Fibroblast of lung (primary cell): ENCODE results near the gene SDR42E1. TPM values are rescaled to one million over a fixed set of nuclear protein-coding genes. Genes with fewer than 3 reads are reported as not detected.

Experiments
- DNase-seq, 2 donors: peaks; one replicate each; pipeline versions ENCODE4 v3.0.0 to v3.0.0-alpha.2; 2010; ENCODE audit warnings: low read depth in 2 of 2
- H2AFZ ChIP-seq: 2 replicates; pipeline ENCODE4 v1.5.1; 2012; ENCODE audit warnings: low read length, control low read depth, inconsistent platforms
- H3K27ac ChIP-seq: 2 replicates; pipeline ENCODE4 v1.5.1; 2011; ENCODE audit warnings: low read length, control low read depth; ENCODE audit not compliant: insufficient read depth
- H3K27me3 ChIP-seq: 2 replicates; pipeline ENCODE4 v1.5.1; 2011; ENCODE audit warnings: mild to moderate bottlenecking, low read length; ENCODE audit not compliant: control insufficient read depth, insufficient read depth
- H3K36me3 ChIP-seq: 2 replicates; pipeline ENCODE4 v1.5.1; 2011; ENCODE audit warnings: low read length; ENCODE audit not compliant: control insufficient read depth, insufficient read depth
- H3K4me1 ChIP-seq: 2 replicates; pipeline ENCODE4 v1.5.1; 2011; ENCODE audit warnings: low read length; ENCODE audit not compliant: control insufficient read depth, insufficient read depth; ENCODE audit errors: extremely low read depth
- H3K4me2 ChIP-seq: 2 replicates; pipeline ENCODE4 v1.5.1; 2011; ENCODE audit warnings: low read length, control low read depth; ENCODE audit not compliant: insufficient read depth; ENCODE audit errors: extremely low read depth
- H3K4me3 ChIP-seq, 4 experiments: fragments of 200-600 bp in 1 of 4; sonication (generic) in 1 of 4; replicated peaks in 1 of 4; 2 replicates each; pipeline ENCODE4 v1.5.1; 2011 to 2016; ENCODE audit warnings: low read length in 4 of 4, low read depth in 3 of 4, mild to moderate bottlenecking in 3 of 4, control low read depth in 2 of 4, inconsistent platforms in 1 of 4, mixed read lengths in 1 of 4; ENCODE audit not compliant: insufficient read depth in 1 of 4; ENCODE audit errors: control extremely low read depth in 1 of 4
- H3K79me2 ChIP-seq: 2 replicates; pipeline ENCODE4 v1.5.1; 2012; ENCODE audit warnings: mild to moderate bottlenecking, low read length, inconsistent platforms; ENCODE audit not compliant: control insufficient read depth, insufficient read depth
- H3K9ac ChIP-seq: 2 replicates; pipeline ENCODE4 v1.5.1; 2011; ENCODE audit warnings: mild to moderate bottlenecking, low read length, control low read depth; ENCODE audit not compliant: insufficient read depth
- H3K9me3 ChIP-seq: 2 replicates; pipeline ENCODE4 v1.5.1; 2012; ENCODE audit warnings: low read depth, low read length; ENCODE audit not compliant: control insufficient read depth, insufficient read depth
- H4K20me1 ChIP-seq: 2 replicates; pipeline ENCODE4 v1.5.1; 2011; ENCODE audit warnings: low read length; ENCODE audit not compliant: control insufficient read depth, insufficient read depth; ENCODE audit errors: extremely low read depth
- EZH2 ChIP-seq: IDR thresholded peaks from 2 replicates; pipeline ENCODE4 v1.5.1; 2012; ENCODE audit warnings: low read length, control low read depth, mild to moderate bottlenecking; ENCODE audit errors: missing control alignments
- polyA plus RNA-seq, 2 donors: library from polyadenylated mRNA; depleted of rRNA in 1 of 2; stranded (reverse) in 1 of 2; unstranded in 1 of 2; fragments of >200 nt; gene quantifications; 2 replicates each; pipeline ENCODE4 v1.2.1, GENCODE V29; 2011 to 2012; ENCODE audit warnings: missing spikeins in 1 of 2
- total RNA-seq: library from RNA; depleted of rRNA; stranded (reverse); fragments of >200 nt; gene quantifications from 2 replicates; pipeline ENCODE4 v1.2.1, GENCODE V29; 2014
- TF ChIP-seq, protein P1 (sequence below), 2 donors: IDR thresholded peaks in 1 of 2; conservative IDR thresholded peaks in 1 of 2; 1 replicate in 1 of 2; 2 replicates in 1 of 2; pipeline ENCODE4 v1.5.1; 2011 to 2012; ENCODE audit warnings: low read length in 2 of 2, control low read depth in 1 of 2, inconsistent platforms in 1 of 2, low read depth in 1 of 2, mild to moderate bottlenecking in 1 of 2

SDR42E1 gene
- total and polyA plus RNA-seq, 2 donors (not counting 1 experiment from before 2014, with no cell fraction given), result 1.0 to 1.8 TPM

DNA sequence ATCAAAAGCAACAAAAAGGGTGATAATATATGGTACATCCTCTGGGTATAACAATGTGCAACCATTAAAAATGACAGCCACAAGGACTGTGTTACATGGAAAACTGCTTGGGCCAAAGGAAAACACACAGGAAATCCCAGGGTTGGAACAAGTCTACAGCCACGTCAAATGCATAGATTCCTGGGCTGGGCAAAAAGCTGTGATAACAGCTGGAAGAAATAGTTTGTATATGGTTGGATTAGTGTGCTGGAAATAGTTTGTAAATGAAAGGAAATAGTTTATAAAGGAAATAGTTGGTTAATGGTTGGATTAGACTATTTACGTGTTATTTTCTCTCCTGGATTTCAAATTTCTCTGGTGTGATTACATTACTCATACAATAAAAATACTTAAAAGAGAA lies 26.4 kb upstream of the SDR42E1 start:
- no peak overlapping the region for H3K4me3 ChIP-seq
- H3K9me3 ChIP-seq, result no peaks in the 10 kb centered on the region
- no peak for DNase-seq
- no peak overlapping the region for H3K4me2 ChIP-seq
- H4K20me1 ChIP-seq, result no peaks in the 10 kb centered on the region
- H3K79me2 ChIP-seq, result no peaks in the 10 kb centered on the region
- H2AFZ ChIP-seq, result no peak overlapping the region
- no peak overlapping the region for H3K27ac ChIP-seq
- H3K27me3 ChIP-seq, result no peaks in the 10 kb centered on the region
- TF ChIP-seq, protein P1, sequence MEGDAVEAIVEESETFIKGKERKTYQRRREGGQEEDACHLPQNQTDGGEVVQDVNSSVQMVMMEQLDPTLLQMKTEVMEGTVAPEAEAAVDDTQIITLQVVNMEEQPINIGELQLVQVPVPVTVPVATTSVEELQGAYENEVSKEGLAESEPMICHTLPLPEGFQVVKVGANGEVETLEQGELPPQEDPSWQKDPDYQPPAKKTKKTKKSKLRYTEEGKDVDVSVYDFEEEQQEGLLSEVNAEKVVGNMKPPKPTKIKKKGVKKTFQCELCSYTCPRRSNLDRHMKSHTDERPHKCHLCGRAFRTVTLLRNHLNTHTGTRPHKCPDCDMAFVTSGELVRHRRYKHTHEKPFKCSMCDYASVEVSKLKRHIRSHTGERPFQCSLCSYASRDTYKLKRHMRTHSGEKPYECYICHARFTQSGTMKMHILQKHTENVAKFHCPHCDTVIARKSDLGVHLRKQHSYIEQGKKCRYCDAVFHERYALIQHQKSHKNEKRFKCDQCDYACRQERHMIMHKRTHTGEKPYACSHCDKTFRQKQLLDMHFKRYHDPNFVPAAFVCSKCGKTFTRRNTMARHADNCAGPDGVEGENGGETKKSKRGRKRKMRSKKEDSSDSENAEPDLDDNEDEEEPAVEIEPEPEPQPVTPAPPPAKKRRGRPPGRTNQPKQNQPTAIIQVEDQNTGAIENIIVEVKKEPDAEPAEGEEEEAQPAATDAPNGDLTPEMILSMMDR (conservative IDR thresholded peaks at IDR 0.05 in 1 of 2, IDR thresholded peaks at IDR 0.05 in 1 of 2; ENCODE audit: low read depth in 1 of 2, low read length in 2 of 2), result no peak
- TF ChIP-seq EZH2, result no peak
- no peaks in the 10 kb centered on the region for H3K36me3 ChIP-seq
- H3K9ac ChIP-seq, result no peak overlapping the region
- peaks cover 4% of the 10 kb centered on the region for H3K4me1 ChIP-seq

DNA sequence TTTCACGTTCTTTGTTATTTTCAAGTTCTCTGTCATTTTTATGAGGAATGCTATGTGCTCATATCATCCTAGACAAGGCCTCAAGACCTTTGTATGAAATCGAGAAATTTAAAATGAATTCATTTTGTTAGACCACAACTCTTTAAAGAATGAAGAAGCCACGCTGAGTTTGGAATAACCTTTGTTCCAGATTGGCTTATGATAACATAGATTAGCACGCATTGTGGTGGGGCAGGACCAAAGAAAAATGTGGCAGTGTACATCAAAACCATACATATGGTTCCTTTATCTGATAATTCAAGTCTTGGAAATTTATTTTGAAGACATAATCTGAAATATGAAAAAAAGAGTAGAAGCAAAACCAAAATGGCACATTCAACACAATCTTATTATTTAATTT lies 26.0 kb upstream of the SDR42E1 start:
- Histone ChIP-seq H3K4me2 (no peak overlapping the region), H3K9me3 (no peaks in the 10 kb centered on the region), H3K36me3 (no peaks in the 10 kb centered on the region), H3K27me3 (no peaks in the 10 kb centered on the region), H3K4me3 (no peak overlapping the region), H3K27ac (no peak overlapping the region), H4K20me1 (no peaks in the 10 kb centered on the region), H3K79me2 (no peaks in the 10 kb centered on the region), H3K9ac (no peak overlapping the region), H3K4me1 (peaks cover 4% of the 10 kb centered on the region), H2AFZ (no peak overlapping the region)
- no peak for TF ChIP-seq EZH2
- TF ChIP-seq, protein P1 (conservative IDR thresholded peaks at IDR 0.05 in 1 of 2, IDR thresholded peaks at IDR 0.05 in 1 of 2; ENCODE audit: low read depth in 1 of 2, low read length in 2 of 2), result no peak
- no peak for DNase-seq

DNA sequence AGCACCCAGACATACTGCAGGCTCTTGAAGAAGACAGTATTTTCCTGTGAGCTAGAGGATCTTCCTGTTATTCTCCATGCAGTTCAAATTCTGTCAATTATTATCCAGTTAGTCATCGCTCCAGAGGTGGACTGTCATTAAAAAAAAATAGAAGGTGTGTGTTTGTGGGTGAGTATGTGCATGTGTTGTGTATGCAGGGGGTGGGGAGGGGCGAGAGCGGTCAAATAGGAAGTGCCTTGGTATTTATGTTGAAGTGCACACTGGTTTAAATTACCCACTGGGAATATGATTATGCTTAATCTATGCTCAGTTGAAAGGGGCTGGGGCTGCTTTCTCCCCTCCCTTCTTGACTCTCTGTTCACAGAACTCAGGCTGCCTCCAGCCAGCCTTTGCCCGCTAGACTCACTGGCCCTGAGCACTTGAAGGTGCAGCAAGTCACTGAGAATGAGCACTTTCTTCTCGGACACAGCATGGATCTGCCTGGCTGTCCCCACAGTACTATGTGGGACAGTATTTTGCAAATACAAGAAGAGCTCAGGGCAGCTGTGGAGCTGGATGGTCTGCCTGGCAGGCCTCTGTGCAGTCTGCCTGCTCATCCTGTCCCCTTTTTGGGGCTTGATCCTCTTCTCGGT lies 23.8 kb upstream of the SDR42E1 start, which contains the start of gene HSD17B2:
Gene HSD17B2, plus strand, starts transcription at position 273 of the 632 bp plus-strand sequence. Its CDS starts 172 bp downstream, at position 445.
- H3K27ac ChIP-seq, result no peak within 1 kb of the TSS
- no peaks in the 10 kb centered on the region for H3K9me3 ChIP-seq
- no peak for TF ChIP-seq EZH2
- TF ChIP-seq, protein P1 (conservative IDR thresholded peaks at IDR 0.05 in 1 of 2, IDR thresholded peaks at IDR 0.05 in 1 of 2; ENCODE audit: low read depth in 1 of 2, low read length in 2 of 2), result no peak
- no peaks in the 10 kb centered on the region for H3K36me3 ChIP-seq
- H3K4me3 ChIP-seq, result peak within 1 kb of the TSS in 1 of 4 experiments; percentile 18
- H3K27me3 ChIP-seq, result no peaks in the 10 kb centered on the region
- no peaks in the 10 kb centered on the region for H4K20me1 ChIP-seq
- H3K4me1 ChIP-seq, result peaks cover 4% of the 10 kb centered on the region
- H3K79me2 ChIP-seq, result no peaks in the 10 kb centered on the region
- H3K9ac ChIP-seq, result no peak within 1 kb of the TSS
- no peak within 1 kb of the TSS for H2AFZ ChIP-seq
- peak within 1 kb of the TSS; percentile 32 for H3K4me2 ChIP-seq
- peak in 1 of 2 donors; percentile 53 for DNase-seq
